NCI-H146 treated with DMSO at 0.1 percent for 48 hours (cell line): ENCODE measurements around the gene HOPX.
"Not testable (repeated sequence)": the region's sequence is repeated elsewhere in the genome, so short reads cannot be mapped to it uniquely, and the experiment has no call there.

Source experiments
- DNase-seq: peaks from one replicate; lab custom pipeline; 2025; ENCODE audit not compliant: unreplicated experiment; lab: John Stamatoyannopoulos, UW

The HOPX gene

GRCh38 chr4:56630876-56631666 lies 50.0 kb downstream of the HOPX start:
- DNase-seq, result no peak

- DNase-seq, result no peak
These were observed 52.5 kb downstream of the HOPX start for GRCh38 chr4:56628592-56628991.

GRCh38 chr4:56627985-56628384 lies 53.1 kb downstream of the HOPX start:
- no peak for DNase-seq

- DNase-seq, result no peak
These were observed 53.7 kb downstream of the HOPX start for GRCh38 chr4:56627375-56627774.

DNA sequence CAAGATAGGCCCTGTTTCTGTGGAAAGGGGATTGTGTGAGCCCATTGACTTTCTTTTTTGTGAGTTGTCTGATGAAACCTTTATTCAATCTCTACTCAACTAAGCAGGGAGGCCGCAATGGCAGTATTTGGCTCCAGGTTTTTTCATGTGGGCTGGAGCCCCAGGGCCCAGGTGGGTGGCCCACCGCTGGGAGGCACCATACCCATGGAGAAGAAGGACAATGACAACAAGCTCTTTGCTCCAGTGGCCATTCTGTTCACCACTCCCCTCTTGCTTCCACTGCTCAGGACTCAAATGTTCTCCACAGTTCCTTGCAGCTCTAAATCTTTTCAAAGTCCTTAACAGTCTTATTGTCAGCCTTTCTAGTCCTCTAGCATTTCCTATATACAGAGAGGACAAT lies 54.1 kb downstream of the HOPX start:
- DNase-seq, result no peak

- no peak for DNase-seq
These were observed 54.7 kb downstream of the HOPX start for GRCh38 chr4:56626420-56626819.

DNA sequence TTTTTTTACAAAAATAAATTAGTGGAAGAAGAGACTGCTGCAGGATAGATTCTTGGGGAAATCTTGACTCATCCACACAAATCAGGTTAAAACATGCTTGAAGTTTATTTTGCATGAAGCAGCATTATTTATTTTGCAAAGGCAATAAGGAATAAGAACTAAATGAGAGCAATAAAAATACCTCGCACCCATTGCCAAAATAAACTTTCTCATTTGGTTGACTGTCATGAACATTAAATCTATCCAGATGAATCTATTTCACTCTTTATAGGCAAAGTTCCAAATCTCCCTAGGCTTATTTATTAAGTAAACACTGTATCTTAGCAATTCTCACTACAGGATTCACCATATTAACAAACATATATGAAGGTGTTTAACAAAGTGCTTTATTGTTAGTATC lies 58.9 kb downstream of the HOPX start:
- DNase-seq, result no peak

DNA sequence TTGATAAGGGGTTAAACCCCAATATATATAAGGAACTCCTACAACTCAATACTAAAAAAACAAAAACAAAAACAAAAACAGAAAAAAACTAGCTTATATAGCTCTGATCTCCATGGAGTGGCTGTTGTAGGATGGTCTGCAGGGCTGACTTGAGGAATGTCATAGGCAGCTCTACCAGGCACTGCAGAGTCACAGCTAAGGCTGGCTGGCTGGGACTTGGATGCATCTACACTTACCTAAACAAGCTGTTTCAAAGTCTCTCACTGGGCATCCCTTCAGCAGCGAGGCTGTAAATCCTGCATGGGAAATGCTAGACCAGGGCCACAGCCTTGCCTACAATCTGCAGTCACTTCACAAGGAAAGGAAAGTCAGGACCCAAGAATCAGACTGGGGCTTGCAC lies 61.3 kb downstream of the HOPX start:
- no peak for DNase-seq

- DNase-seq, result no peak
These were observed 61.9 kb downstream of the HOPX start for GRCh38 chr4:56619160-56619559.

DNA sequence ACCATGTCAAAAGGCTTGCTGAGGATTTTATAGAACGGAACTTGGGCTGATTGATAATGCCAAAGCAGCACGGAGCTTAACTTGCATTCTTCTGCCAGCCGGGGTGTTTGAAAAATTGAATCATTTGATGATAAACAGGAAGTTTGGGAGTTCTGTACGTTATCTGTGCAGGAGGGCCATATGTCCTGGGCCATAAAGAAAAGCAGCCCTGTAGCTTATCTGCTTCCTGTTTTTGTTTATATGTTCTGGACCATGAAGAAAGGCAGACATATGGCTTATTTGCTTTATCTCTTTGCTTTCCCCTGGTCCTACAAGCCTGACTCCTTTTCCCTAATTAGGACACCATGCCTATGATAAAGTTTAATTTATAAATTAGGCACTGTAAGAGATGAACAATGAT lies 62.4 kb downstream of the HOPX start:
- DNase-seq, result no peak

DNA sequence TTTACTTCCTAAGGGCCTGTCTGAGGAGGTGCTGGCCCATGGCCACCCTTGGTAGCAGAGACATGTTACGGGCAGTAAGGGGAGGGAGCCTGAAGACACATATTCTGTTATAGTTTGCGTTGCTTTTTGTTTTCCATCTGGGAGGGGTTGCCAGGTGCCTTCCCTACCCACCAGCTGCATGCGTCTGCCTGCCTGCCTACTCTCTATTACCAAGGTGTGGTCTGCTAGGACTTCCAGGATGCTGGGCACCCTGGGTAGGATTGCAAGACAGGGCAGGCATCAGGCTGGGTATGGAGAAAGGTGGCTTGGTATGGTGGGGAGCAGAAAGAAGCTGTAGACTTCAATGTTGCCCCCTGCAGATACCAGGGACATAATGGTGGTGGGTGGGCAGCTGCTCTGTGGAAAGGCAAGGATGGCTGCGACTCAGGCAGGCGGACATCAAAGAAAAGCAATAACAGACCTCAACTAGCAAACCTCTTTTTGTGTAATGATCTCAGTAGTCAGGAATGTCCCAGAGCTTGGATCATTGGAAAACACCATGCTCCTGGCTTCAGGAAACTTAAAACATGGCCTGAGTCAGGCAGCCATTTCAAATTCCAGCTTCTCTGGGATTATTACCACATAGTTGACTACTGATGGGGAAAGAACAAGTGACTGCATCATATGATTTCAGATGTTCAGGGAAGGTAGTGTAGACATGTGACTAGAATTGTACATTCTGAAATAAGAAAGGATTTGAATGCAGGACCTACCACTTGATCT lies 67.8 kb downstream of the HOPX start:
- no peak for DNase-seq

DNA sequence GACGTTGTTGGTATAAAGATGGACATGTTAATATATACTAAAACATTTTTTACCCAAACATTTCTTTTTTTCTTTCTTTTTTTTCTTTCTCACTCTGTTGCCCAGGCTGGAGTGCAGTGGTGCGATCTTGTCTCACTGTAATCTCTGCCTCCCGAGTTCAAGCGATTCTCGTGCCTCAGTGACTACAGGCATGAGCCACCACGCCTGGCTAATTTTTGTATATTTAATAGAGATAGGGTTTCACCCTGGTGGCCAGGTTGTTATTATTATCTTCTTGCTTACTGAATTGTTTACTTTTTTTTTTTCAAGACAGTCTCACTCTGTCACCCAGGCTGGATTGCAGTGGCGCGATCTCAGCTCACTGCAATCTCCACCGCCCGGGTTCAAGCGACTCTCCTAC lies 68.8 kb downstream of the HOPX start:
- no peak for DNase-seq

DNA sequence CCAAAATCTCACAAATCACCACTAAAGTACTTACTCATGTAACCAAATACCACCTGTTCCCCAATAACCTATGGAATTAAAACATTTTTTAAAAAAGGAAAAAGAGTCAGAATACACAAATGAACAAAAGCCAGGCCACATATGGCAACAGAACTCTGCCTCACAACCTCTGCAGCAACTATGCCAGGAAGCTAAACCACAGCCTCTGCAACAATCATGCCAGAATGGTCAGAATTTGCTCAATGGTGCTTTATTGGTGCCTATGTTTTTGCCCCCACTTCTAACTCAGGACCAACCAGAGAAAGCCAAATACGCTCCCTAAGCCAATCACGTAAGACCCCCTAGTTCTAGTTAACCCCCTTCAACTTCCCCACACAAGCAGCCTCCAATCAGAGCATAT lies 69.6 kb downstream of the HOPX start:
- DNase-seq, result no peak

DNA sequence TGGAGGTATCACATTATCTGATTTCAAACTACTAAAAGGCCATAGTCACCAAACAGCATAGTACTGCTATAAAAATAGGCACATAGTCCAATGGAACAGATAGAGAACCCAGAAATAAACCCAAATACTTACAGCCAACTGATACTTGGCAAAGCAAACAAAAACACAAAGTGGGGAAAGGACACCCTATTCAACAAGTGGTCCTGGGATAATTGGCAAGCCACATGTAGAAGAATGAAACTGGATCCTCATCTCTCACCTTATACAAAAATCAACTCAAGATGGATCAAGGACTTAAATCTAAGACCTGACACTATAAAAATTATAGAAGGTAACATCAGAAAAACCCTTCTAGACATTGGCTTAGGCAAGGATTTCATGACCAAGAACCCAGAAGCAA lies 70.9 kb downstream of the HOPX start:
- DNase-seq, result not testable (repeated sequence)

GRCh38 chr4:56607926-56608325 lies 73.2 kb downstream of the HOPX start:
- no peak for DNase-seq

DNA sequence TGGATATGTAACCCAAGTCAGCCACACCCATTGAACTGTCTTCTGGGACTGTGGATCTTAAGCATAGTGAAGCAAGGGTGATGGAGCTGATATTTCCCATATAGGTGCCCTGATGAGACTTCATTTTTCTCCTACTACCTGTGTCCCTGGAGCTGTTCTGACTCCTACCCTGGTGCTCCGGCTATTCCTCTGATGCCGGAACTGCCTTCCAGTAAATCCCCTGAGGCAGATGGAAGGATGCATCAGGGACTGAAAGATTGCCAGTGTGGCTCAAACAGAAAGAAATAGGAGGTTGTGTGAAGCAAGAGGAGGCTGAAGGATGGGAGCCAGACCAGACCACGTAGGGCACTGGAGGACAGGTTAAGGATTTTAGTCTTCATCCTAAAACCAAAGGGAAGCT lies 74.7 kb downstream of the HOPX start:
- DNase-seq, result no peak

- not testable (repeated sequence) for DNase-seq
These were observed 75.6 kb downstream of the HOPX start for GRCh38 chr4:56605464-56605863.

GRCh38 chr4:56603297-56603696 lies 77.8 kb downstream of the HOPX start:
- DNase-seq, result no peak
